Measurements from ENCODE around the gene FAM124B.

GRCh38 chr2:224416656-224417360 lies 14.9 kb upstream of the FAM124B start:
- TF ChIP-seq CEBPB (IDR thresholded peaks at IDR 0.05; ENCODE audit: low read depth, low read length) (no peak), POLR2AphosphoS5 (IDR thresholded peaks at IDR 0.05; ENCODE audit: low read depth, low read length) (no peak), POLR2A (IDR thresholded peaks at IDR 0.05; ENCODE audit: control extremely low read depth in 1 of 2, low read depth in 2 of 2, low read length in 2 of 2) (no peak), EP300 (IDR thresholded peaks at IDR 0.05; ENCODE audit: borderline replicate concordance in 1 of 2, low read depth in 2 of 2, low read length in 2 of 2) (no peak), EGR1 (IDR thresholded peaks at IDR 0.05; ENCODE audit: borderline replicate concordance, low read depth, low read length) (no peak)
- TF ChIP-seq, protein P1, sequence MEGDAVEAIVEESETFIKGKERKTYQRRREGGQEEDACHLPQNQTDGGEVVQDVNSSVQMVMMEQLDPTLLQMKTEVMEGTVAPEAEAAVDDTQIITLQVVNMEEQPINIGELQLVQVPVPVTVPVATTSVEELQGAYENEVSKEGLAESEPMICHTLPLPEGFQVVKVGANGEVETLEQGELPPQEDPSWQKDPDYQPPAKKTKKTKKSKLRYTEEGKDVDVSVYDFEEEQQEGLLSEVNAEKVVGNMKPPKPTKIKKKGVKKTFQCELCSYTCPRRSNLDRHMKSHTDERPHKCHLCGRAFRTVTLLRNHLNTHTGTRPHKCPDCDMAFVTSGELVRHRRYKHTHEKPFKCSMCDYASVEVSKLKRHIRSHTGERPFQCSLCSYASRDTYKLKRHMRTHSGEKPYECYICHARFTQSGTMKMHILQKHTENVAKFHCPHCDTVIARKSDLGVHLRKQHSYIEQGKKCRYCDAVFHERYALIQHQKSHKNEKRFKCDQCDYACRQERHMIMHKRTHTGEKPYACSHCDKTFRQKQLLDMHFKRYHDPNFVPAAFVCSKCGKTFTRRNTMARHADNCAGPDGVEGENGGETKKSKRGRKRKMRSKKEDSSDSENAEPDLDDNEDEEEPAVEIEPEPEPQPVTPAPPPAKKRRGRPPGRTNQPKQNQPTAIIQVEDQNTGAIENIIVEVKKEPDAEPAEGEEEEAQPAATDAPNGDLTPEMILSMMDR (IDR thresholded peaks at IDR 0.05; ENCODE audit: control extremely low read depth in 1 of 3, insufficient read depth in 1 of 3, low read depth in 1 of 3, low read length in 3 of 3): no peak

Measured in H1 (cell line).